Stimulated activated CD8-positive, alpha-beta memory T cell treated with anti-CD3 and anti-CD28 coated beads, Interleukin-12 subunit alpha, Interleukin-12 subunit beta, amount 100 ng/mL, for 1 hour (primary cell): ENCODE data around the gene USP20.

ENCODE experiments used
- DNase-seq: peaks from one replicate; pipeline ENCODE4 v3.0.0-alpha.2; 2020; ENCODE audit warnings: low read depth

The USP20 gene

GRCh38 chr9:129919841-129920240 is 84.6 kb downstream of the USP20 start:
- no peak for DNase-seq

- no peak for DNase-seq
Observed at GRCh38 chr9:129921905-129922304, 86.6 kb downstream of the USP20 start.

- DNase-seq = no peak
Observed at GRCh38 chr9:129923589-129923988, 88.3 kb downstream of the USP20 start.

GRCh38 chr9:129929496-129930125 is 94.4 kb downstream of the USP20 start:
- DNase-seq = no peak

- DNase-seq = no peak
Observed at GRCh38 chr9:129930743-129931142, 95.5 kb downstream of the USP20 start.
